Heart left ventricle (tissue), 16 donors: ENCODE results near the gene DDIT4. TPM values are rescaled to one million over a fixed set of nuclear protein-coding genes. Genes with fewer than 3 reads are reported as not detected.

Experiments
- ATAC-seq, 4 donors: fragments of 200-7000 bp; cut with Tn5 transposase; one replicate each; pipeline ENCODE4 v1.9.1; 2020 to 2022; ENCODE audit warnings: moderate library complexity in 4 of 4, mild to moderate bottlenecking in 3 of 4, moderate number of reproducible peaks in 1 of 4
- DNase-seq, 5 donors: peaks; one replicate each; pipeline ENCODE4 v3.0.0-alpha.2; 2020
- H3K27ac ChIP-seq, 12 donors: fragments of 200-600 bp; sonication (generic) in 4 of 12; one replicate each; pipeline versions ENCODE4 v1.5.0 to v1.8.0; 2016 to 2022; ENCODE audit warnings: mild to moderate bottlenecking in 2 of 12
- H3K27me3 ChIP-seq, 9 donors: fragments of 200-600 bp; sonication (generic) in 2 of 9; one replicate each; pipeline versions ENCODE4 v1.5.1 to v1.8.0; 2016 to 2022; ENCODE audit warnings: mild to moderate bottlenecking in 3 of 9
- H3K36me3 ChIP-seq, 9 donors: fragments of 200-600 bp; sonication (generic) in 2 of 9; one replicate each; pipeline versions ENCODE4 v1.5.0 to v1.8.0; 2018 to 2022; ENCODE audit warnings: mild to moderate bottlenecking in 2 of 9
- H3K4me1 ChIP-seq, 12 donors: fragments of 200-600 bp; sonication (generic) in 4 of 12; one replicate each; pipeline versions ENCODE4 v1.5.0 to v1.8.0; 2016 to 2022; ENCODE audit warnings: mild to moderate bottlenecking in 3 of 12
- H3K4me3 ChIP-seq, 12 donors: fragments of 200-600 bp; sonication (generic) in 4 of 12; one replicate each; pipeline versions ENCODE4 v1.5.0 to v1.8.0; 2017 to 2022; ENCODE audit warnings: mild to moderate bottlenecking in 9 of 12, moderate library complexity in 4 of 12
- H3K9me3 ChIP-seq, 12 donors: fragments of 200-600 bp; sonication (generic) in 4 of 12; one replicate each; pipeline versions ENCODE4 v1.5.0 to v1.8.0; 2016 to 2022; ENCODE audit warnings: mild to moderate bottlenecking in 1 of 12
- CTCF ChIP-seq, 12 donors: fragments of 200-600 bp; sonication (generic) in 4 of 12; IDR thresholded peaks; one replicate each; pipeline versions ENCODE4 v1.5.0 to v1.8.0; 2018 to 2022; ENCODE audit warnings: antibody characterized with exemption in 12 of 12, mild to moderate bottlenecking in 5 of 12
- POLR2A ChIP-seq, 2 donors: fragments of 450-650 bp; IDR thresholded peaks; one replicate each; pipeline ENCODE4 v1.6.1; 2017; ENCODE audit warnings: antibody characterized with exemption in 2 of 2, mild to moderate bottlenecking in 2 of 2, moderate library complexity in 2 of 2
- WGBS, 4 donors: extraction: QIAGEN DNeasy Blood & Tissue Kit in 2 of 4; methylation state at CpG; one replicate each; pipeline versions ENCODE4 v1.1.5 to v1.1.7; 2013 to 2018; 5-methylcytosine and 5-hydroxymethylcytosine counted together
- intact Hi-C, 10 donors: fragments of 100-400 bp; cut with DNase I; formaldehyde crosslinking; loops; one replicate each; pipeline versions ENCODE4 v1.11.1 to v1.14.2; 2022
- polyA plus RNA-seq, 2 donors: library from polyadenylated mRNA; stranded (reverse); fragments of 200-250 nt; gene quantifications; one replicate each; pipeline ENCODE4 v1.2.3, GENCODE V29; 2013
- total RNA-seq, 9 donors: library from RNA; depleted of rRNA in 2 of 9; stranded (reverse); fragments of >200 nt in 2 of 9; fragmentation: NEBNext Ultra II Directional in 3 of 9; extraction: Animal tissue kit (Norgen Biotek cat#: 25700) in 3 of 9; gene quantifications; one replicate each; pipeline versions ENCODE4 v1.1.0 to v1.2.4, GENCODE V29; 2016 to 2023
- donor health status: ischemic (EF 13 %, LVEDD 7.1; RV severe dilation, severe dysfunction).
- donor health status: healthy with polysubstance abuse.
- donor health status: DM: no; HTN: yes; CAD: no.
- donor health status: DM: no; HTN: no; CAD: no.
- donor health status: ischemic (EF 25% LVEDD 6.9; RV normal size, moderate dysfunction).
- donor health status: ischemic (EF 25% LVEDD 5.7; RV mildly dilated, moderate dysfunction).
- donor health status: healthy.
- donor health status: DM: yes; HTN: yes; CAD: no.
- donor health status: ischemic (EF 35%, LVEDD 5.7; RV mildly dilated, moderate dysfunction).
- donor health status: nonischemic (EF 11% LVEDD 7.7; RV severe dilation, severe dysfunction).
- donor health status: DM: yes; HTN: yes; CAD: no.
- donor health status: PGD.
- donor health status: ischemic (EF 29% LVEDD 5.4; RV normal size, mild dysfunction).
- donor health status: nonischemic (EF 23%, LVEDD 6.1; RV moderate dilation, normal function).

The DDIT4 gene
- total and polyA plus RNA-seq, 11 donors: 14.6 to 112 (median 47.6) TPM

DNA sequence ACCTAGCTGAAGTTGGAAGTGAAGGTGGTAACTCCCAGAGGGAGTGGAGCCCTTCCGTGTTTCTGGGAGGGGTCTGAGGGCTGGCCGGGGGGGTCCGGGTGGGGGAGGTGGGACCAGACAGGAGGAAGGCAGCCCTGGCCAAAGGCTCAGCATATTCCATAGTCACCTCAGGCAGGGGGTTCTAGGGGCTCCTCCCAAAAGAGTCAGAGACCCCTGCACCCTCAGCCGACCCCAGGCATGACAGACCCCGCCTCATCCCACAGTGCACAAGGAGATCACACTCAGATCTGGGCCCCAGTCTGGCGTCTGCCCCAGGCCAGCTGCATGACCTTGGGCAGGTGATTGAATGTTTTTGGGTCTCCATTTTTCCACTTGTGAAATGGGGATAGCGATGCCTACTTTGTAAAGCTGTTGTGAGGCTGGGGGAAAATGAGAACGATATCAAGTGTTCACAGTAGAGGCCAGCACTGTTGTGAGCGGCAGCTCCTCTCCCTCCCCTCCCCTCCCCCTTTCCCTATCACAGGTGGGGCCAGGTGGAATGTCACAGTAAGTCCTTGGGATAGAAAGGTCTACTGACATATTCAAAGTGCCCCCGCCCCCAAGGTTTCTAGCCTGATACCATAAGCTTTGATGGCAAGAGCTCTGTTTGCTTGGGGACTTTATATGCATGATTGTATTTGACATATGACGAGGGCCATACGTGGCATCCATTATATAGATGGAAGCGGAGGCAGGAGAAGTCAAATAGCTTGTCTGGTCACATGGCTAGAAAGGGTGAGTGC lies 47.7 kb downstream of the DDIT4 start:
- H3K27me3 ChIP-seq: no peaks in the 10 kb centered on the region
- peaks cover 8 to 91% (median 60%) of the 10 kb centered on the region in 12 donors for H3K4me1 ChIP-seq
- DNase-seq (no peak), ATAC-seq (no peak)
- H3K27ac ChIP-seq: peak overlapping the region in 11 of 12 donors; percentile 80 to 97 (median 89)
- H3K4me3 ChIP-seq: no peak overlapping the region
- no peaks in the 10 kb centered on the region for H3K9me3 ChIP-seq
- intact Hi-C loops: loop anchor here in 3 of 10 donors (2.0 to 10.0 kb wide), 4 partner anchors 44 to 87 kb away; partner anchors contain the start of gene DDIT4 (in 1 of the 3)
- WGBS, 4 donors: 76 to 97% (median 81%) methylated on average over 9 to 13 of the region's 13 CpGs
- no peak for TF ChIP-seq CTCF (IDR thresholded peaks at IDR 0.05)
- TF ChIP-seq POLR2A (IDR thresholded peaks at IDR 0.05): no peak
- H3K36me3 ChIP-seq: no peaks in the 10 kb centered on the region

DNA sequence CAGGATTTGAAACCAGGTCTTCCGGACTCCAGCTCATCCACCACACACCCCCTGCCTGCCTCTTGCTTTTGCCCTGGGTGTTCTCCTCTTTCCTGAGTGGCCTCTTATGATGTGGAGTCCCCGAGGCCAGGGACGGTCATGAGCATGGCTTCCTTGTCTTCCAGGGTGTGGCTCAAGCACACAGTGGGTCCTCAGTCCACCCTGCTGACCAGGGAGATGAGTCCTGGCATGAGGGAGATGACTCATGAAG lies 48.2 kb downstream of the DDIT4 start:
- no peaks in the 10 kb centered on the region for H3K9me3 ChIP-seq

GRCh38 chr10:72322280-72323058 lies 48.7 kb downstream of the DDIT4 start:
- peaks cover 8 to 91% (median 54%) of the 10 kb centered on the region in 12 donors for H3K4me1 ChIP-seq
- no peaks in the 10 kb centered on the region for H3K36me3 ChIP-seq
- no peak for TF ChIP-seq POLR2A (IDR thresholded peaks at IDR 0.05)
- TF ChIP-seq CTCF (IDR thresholded peaks at IDR 0.05): no peak
- DNase-seq (peak in 1 of 5 donors; percentile 63), ATAC-seq (no peak)
- H3K27me3 ChIP-seq: no peaks in the 10 kb centered on the region
- no peak overlapping the region for H3K4me3 ChIP-seq
- WGBS, 4 donors: 89 to 94% (median 92%) methylated on average over 6 to 16 of the region's 16 CpGs
- peak overlapping the region in 1 of 12 donors; percentile 27 for H3K27ac ChIP-seq
- H3K9me3 ChIP-seq: no peaks in the 10 kb centered on the region
- intact Hi-C loops: loop anchor here in 2 of 10 donors (5.0 to 10.0 kb wide), 3 partner anchors 45 to 88 kb away; partner anchors contain the start of gene DDIT4 (in 1 of the 2)

More for the DNA sequence above, 48.2 kb downstream of the DDIT4 start:
- Histone ChIP-seq H3K36me3 (no peaks in the 10 kb centered on the region), H3K4me1 (peaks cover 8 to 91% (median 56%) of the 10 kb centered on the region in 12 donors), H3K27ac (peak overlapping the region in 1 of 12 donors; percentile 27), H3K27me3 (no peaks in the 10 kb centered on the region), H3K4me3 (no peak overlapping the region)
- intact Hi-C loops: loop anchor here in 2 of 10 donors (5.0 to 10.0 kb wide), 3 partner anchors 45 to 87 kb away; partner anchors contain the start of gene DDIT4 (in 1 of the 2)
- ATAC-seq (no peak), DNase-seq (no peak)
- 75 to 97% (median 92%) methylated on average over 3 of the region's 3 CpGs for WGBS, 4 donors
- no peak for TF ChIP-seq POLR2A (IDR thresholded peaks at IDR 0.05)
- no peak for TF ChIP-seq CTCF (IDR thresholded peaks at IDR 0.05)
